Left colon (tissue), 2 donors: ENCODE results near the gene CARD10. TPM values are rescaled to one million over a fixed set of nuclear protein-coding genes. Genes with fewer than 3 reads are reported as not detected.
"Not testable (repeated sequence)": the region's sequence is repeated elsewhere in the genome, so short reads cannot be mapped to it uniquely, and the experiment has no call there.

Source experiments
- ATAC-seq: fragments of 200-7000 bp; cut with Tn5 transposase; one replicate; pipeline ENCODE4 v1.9.1; 2020; ENCODE audit warnings: mild to moderate bottlenecking, moderate library complexity
- DNase-seq, 2 donors: peaks; one replicate each; pipeline ENCODE4 v3.0.0-alpha.2; 2020
- intact Hi-C, 2 donors: fragments of 100-400 bp; cut with DNase I in 1 of 2; cut with micrococcal nuclease in 1 of 2; formaldehyde crosslinking; loops; one replicate each; pipeline versions ENCODE4 v1.11.2 to v1.14.0; 2022; cut with DNase I, micrococcal nuclease
- total RNA-seq, 2 donors: library from RNA; stranded (reverse); fragmentation: NEBNext Ultra II Directional; extraction: Animal tissue kit (Norgen Biotek cat#: 25700); gene quantifications; one replicate each; pipeline ENCODE4 v1.2.1, GENCODE V29; 2021
- donor health status: DM: no; HTN: no; CAD: no.
- donor health status: DM: yes; HTN: yes; CAD: no.

The CARD10 gene
- total RNA-seq, 2 donors from 2014 or later: 64.1 to 66.4 TPM

DNA sequence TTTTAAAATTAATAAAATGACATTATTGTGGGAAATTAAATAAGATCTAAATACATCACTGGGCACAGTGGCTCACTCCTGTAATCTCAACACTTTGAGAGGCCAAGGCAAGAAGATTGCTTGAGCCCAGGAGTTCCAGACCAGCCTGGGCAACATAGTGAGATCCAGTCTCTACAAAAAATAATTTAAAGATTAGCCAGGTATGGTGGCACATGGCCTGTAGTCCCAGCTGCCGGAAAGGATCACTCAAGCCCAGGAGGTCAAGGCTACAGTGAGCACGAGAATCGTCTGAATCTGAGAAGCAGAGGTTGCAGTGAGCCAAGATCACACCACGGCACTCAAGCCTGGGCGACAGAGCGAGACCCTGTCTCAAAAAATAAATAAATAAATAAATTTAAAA, 15.9 kb upstream of the CARD10 start:
- intact Hi-C loops: loop anchor here in 1 of 2 donors (5.0 to 10.0 kb wide), 2 partner anchors 37 to 60 kb away; no protein-coding TSS in a partner anchor
- ATAC-seq: no peak
- no peak for DNase-seq

DNA sequence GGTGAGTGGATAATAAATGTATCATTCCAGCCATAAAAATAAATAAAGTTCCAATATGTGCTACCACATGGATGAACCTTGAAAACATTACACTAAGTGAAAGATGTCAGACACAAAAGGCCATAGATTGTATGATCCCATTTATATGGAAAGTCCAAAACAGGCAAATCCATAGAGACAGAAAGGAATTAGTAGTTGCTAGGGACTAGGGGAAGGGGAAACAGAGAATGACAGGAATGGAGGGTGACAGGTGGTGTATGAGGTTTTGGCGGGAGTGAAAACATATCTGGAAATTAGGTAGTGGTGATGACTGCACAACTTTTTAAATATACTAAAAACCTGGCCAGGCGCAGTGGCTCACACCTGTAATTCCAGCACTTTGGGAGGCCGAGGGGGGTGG, 15.2 kb upstream of the CARD10 start:
- ATAC-seq: no peak
- intact Hi-C loops: loop anchor here in 1 of 2 donors (10.0 kb wide), 1 partner anchor 60 kb away; no protein-coding TSS in a partner anchor
- DNase-seq: no peak

DNA sequence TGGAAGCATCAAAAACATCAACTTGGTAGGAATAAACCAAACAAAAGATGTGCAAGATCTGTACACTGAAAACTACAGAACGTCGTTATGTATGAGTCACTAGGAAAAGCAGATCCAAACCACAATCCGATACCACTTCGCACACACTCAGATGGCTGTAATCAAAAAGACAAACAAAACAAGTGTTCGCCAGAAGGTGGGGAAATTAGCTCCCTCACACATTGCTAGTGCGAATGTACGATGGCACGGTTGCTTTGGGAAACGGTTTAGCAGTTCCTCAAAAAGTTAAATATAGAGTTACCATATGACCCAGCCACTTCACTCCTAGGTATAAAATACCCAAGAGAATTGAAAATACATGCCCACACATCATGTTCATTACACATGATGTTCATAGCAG, 14.8 kb upstream of the CARD10 start:
- DNase-seq (no peak), ATAC-seq (peak; percentile 18)
- intact Hi-C loops: loop anchor here in 1 of 2 donors (10.0 kb wide), 1 partner anchor 61 kb away; no protein-coding TSS in a partner anchor

DNA sequence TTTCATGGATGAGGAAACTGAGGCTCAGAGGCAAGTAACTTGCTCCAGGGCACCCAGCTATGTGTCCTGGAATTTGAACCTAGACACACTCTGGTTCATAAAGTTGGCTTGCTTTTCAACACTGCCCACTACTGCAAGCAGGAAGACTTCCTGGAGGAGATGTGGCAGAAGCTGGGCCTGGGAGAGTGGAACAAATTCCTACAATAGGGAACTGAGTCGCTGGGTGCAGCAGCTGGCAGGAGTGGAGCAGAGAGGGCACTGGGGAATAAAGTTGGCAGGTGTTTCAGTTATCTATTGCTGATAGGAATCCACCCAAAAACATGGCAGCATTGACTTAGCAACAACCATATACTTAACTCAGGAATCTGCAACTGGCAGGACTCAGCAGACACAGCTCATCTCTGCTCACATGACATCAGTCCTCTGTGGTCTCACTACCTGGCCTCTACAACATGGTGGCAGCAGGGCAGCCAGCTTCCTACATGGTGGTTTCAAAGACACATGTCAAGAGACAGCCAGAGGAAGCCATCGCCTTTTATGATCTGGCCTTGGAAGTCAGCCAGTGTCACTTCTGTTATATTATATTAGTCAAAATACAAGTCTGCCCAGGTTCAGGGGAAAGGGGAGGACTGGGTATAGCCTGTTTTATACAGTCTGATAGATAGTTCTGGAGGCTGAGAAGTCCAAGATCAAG, 10.6 kb upstream of the CARD10 start:
- peak; percentile 79 for ATAC-seq
- intact Hi-C loops: loop anchor here in 1 of 2 donors (10.0 kb wide), 1 partner anchor 65 kb away; no protein-coding TSS in a partner anchor
- DNase-seq: peak; percentile 80 to 81

DNA sequence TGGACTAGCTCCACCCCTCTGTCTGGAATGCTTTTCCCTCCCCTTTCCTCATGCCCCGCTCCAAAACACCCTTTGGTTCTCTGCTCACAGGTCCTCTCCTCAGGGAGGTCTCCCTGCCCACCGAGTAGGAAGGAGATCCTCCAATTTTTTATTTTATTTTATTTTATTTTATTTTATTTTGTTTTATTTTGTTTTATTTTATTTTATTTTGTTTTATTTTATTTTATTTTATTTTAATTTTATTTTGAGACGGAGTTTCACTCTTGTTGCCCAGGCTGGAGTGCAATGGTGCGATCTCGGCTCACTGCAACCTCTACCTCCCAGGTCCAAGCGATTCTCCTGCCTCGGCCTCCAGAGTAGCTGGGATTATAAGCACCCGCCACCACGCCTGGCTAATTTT, 8.7 kb upstream of the CARD10 start:
- DNase-seq, intact Hi-C loops, ATAC-seq: not testable (repeated sequence)

DNA sequence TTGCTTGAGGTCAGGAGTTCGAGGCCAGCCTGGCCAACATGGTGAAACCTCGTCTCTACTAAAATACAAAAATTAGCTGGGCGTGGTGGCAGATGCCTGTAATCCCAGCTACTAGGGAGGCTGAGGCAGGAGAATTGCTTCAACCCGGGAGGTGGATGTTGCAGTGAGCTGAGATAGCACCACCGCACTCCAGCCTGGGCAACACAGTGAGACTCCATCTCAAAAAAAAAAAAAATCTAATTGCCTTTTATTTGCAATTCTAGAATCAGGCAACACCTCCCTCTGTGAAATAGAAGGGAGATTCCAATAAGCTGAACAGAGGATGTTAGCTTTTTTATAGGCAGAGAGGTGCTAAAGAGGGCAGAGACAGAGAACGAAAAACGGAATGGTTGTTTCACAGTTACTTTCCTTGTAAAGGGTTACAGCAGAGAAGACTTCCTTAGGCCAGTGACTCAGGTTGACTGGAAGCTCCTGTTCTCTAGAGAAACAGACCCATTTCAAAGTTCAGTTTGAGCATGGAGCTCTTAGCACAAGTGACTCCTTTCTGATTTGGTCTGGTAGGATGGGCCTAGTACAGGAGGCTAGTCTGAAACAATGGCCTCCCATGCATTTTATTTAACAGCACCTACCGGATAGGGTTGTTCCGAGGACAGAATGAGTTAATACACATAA, 8.0 kb upstream of the CARD10 start:
- DNase-seq, ATAC-seq, intact Hi-C loops: not testable (repeated sequence)

DNA sequence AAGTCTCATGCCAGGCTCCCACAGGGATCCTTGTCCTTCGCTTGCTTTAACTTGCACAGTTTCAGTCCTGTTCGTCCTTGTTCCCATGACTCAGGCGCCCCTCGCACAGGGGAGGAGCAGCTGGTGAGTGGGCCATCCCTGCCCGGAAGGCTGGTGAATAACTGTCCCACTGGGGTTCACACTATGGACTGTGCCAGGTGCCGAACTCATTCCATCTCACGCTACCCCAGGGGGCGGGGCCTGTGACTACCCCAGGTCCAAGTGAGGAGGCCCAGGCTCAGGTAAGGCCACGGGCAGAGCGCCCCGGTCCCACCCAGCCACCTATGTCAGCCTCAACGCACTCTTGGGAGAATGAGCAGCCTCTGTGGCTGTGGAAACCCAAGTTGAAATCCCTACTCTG, 7.2 kb upstream of the CARD10 start:
- DNase-seq: no peak
- intact Hi-C loops: no loop called here
- no peak for ATAC-seq

DNA sequence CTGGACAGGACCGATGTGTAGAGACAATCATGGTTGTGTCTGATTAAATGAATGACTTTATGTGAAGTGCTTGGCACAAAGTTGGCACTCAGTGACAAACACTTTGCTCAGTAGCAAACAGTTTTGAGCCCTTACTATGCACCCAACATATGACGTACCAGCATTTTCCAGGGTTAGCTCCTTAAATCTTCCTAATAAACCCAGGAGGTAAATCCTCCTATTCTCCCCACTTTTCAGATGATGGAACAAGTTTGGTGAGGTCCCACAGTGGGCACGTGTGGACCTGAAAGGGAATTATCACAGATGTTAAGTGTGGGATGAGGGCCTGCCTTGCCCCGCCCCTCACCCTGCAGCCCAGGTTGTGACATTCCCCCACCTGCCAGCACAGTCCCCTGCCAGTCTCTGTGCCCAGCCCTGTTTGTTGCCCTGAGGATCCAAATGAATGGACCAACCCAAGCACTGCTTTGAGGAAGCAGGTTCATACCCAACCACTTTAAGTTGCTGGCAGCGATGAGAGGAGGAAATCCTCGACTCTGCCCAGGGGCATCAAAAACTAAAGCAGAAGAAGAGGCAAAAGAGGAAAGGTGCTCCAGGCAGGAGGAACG, 6.6 kb upstream of the CARD10 start:
- intact Hi-C loops: no loop called here
- DNase-seq: no peak
- no peak for ATAC-seq

DNA sequence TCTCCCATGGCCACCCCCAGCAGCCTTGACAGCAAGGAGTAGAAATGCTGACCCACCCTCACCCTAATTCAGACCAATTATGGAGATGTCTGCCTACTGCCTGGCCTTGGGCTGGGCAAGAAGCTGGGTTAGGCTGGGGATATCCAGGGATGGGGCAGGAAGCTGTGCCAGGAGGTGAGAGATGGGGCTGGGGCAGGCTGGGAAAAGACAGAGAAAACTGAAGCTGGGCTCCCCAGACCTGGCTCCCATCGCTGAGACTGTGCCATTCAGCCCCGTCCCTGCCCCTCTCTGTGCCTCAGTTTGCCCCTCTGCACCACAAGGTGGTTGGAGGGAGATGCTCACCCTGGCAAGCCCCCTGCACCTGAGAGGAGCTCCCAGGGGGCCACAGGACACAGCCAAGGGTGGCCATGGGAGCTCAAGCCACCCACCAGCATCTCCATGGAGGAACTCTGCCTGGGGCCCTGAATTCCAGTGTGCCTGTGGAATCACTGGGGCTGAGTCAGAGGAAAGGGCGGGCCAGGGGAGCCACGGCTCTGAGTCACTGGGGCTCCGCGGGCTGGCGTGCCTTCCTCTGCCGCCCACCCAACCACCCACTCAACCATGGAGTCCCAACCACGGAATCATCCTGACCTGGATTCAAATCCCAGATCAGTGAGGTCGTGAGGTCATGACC, 6.0 kb upstream of the CARD10 start:
- DNase-seq (no peak), ATAC-seq (no peak)
- intact Hi-C loops: no loop called here

DNA sequence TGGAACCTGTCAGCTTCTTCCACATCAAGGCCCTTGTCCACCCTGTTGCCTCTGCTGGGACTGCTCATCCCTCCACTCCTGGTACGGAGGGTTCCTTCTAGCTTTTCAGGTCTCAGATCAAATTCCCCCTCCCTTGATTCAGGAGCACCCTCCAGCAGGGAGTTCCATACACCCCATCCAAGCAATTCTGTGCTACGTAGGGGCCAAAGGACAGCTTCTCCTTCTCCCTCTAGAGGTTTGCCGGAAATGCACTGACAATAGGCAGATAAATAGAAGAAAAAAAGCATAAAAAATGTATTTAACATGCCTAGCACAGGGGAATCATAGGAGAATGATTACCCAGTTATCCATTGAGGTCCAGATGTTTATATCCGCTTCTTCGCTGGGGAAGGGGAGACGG, 3.3 kb upstream of the CARD10 start:
- DNase-seq (no peak), ATAC-seq (no peak)
- intact Hi-C loops: no loop called here

DNA sequence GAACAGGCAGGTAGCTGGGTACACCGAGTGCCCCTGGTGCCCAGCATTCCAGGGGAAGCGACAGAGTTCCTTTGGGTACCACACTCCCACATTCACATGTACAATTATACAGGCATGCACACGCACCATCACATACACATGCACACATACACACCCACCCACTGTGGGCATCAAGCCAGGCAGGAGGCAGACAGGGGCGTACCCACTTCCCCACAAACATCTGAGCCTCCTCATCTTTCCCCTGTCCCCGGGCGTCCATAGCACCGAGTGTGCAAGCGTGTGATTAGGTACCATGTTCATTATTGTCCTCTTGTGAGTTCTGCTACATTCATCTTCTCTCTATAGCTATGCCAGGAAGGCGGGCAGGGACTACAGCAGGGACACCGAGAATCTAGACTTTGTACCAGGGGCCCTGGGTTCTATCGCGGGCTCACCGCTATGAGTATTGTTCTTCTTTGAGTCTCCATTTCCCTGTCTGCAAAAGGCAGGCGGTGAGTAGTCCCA, 2.1 kb upstream of the CARD10 start:
- intact Hi-C loops: no loop called here
- ATAC-seq: peak; percentile 63

DNA sequence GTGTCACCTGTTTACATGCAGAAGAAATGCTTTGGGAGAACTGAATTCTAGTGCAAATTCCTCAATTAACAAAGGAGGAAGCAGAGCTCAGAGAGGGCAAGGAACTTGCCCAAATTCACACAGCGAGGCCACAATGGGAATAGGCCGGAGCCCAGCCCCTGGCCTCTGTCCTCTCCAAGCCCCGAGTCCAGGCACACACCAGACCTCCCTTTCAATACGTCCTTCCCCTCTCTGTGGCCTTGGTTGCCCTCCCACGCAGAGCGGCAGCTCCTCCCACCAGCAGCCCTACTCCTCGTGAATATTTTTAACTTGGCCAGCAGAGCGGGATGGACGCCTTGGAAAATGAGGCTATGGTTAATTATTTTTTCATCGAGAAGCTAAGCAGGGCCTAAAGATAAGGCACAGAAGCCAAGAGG, 1.6 kb upstream of the CARD10 start:
- intact Hi-C loops: no loop called here
- ATAC-seq (no peak), DNase-seq (no peak)

More for the DNA sequence above, 2.1 kb upstream of the CARD10 start:
- DNase-seq: peak; percentile 55 to 63

DNA sequence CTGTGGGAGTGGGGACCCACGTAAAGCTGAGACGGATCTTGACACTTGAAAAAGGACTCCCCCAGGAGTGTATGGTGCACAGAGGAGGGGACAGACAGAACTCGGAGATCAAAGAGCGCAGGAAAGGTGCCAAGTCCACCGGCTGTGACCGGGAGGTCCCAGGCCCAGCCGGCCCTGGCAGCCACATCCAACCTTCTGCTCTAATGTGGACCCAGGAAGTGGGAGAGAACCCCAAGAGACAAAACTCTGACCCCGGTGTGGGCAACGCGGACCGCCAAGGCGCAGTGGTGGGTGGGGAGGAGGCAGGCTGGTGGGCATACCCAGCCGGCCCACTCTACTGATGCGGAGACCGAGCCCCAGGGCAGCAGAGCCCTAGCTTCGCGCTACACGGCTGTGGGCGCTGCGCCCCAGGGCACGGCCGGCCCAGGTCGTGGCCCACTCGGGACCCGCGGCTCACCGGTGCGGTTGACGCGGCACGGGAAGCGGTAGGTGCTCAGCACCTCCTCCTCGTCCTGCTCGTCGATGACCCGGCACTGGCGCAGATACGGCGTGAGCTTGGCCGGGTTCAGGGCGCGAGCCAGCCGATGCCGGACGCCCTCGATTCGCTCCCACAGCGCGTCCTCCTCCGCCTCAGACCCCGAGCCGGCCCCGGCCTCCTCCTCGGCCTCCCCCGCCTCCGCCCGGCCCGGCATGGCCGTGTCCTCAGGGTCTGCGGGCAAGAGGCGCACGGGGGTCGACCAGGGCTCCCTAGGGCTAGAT, 527 bp downstream of the CARD10 start:
- intact Hi-C loops: no loop called here
- peak; percentile 37 for ATAC-seq
- peak in 1 of 2 donors; percentile 54 for DNase-seq

DNA sequence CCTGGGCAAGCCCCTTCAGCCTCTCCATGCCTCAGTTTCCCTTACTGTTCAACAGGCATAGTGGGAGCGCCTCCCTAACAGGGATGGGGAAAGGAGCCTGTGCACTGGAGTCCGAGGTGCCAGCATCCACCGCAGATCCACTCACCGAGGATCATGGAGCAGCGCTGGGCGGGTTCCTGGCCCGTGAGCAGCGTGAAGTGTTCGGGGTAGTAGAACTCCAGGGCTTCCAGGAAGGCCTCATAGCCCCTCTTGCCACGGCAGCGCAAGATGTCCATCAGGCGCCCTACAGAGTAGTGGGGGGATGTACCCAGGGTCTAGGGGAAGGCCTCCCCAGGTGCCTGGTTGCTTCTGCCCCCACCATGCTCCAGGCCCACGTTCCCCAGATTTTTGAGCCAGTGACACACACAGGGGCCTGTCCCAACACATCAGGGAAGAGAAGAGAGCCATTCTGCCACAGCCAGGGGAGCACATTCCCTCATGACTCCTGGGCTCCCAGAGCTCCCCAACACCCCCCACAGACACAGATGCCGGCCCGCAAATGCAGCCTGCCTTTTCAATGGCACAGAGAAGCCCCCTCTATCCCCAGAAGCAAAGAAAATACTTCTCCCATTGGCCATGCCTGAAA, 1.3 kb downstream of the CARD10 start:
- ATAC-seq: no peak
- DNase-seq: no peak
- intact Hi-C loops: no loop called here

DNA sequence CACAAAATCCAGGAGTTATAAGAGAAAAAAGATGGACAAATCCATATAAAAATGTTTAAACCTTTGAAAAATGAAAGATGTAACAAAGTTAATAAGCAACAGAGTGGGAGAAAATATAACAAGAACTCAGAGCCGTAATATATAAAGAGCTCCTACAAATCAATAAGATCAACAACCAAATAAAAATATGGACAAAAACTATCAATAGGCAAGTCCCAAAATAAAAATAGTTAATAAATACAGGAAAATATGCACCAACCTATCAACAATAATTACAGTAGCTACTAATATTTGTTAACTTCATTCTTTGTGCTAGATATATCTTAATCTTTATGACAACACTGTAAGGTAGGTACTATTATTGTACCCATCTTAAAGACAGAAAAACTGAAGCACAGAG, 2.8 kb downstream of the CARD10 start:
- ATAC-seq (no peak), DNase-seq (no peak)
- intact Hi-C loops: no loop called here

DNA sequence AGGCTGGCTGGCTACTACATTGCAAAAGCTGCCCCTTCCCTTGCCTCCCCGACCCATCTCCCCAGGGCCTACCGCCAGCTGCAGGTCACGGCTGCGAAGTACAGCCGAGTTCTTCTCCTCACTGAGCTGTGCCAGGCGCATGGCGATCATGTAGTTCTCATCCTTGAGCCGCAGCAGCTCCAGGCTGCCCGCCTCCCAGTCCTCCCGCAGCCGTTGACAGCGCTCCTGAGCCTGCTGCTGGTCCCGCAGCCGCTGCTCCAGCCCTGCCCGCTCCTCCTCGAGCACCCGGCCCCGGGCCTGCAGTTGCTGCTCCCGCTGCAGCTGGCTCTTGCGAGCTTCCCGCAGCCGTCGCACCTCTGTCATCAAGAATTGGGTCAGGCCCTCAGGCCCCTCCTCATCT, 3.3 kb downstream of the CARD10 start:
- intact Hi-C loops: no loop called here
- ATAC-seq: no peak
- peak in 1 of 2 donors; percentile 25 for DNase-seq

DNA sequence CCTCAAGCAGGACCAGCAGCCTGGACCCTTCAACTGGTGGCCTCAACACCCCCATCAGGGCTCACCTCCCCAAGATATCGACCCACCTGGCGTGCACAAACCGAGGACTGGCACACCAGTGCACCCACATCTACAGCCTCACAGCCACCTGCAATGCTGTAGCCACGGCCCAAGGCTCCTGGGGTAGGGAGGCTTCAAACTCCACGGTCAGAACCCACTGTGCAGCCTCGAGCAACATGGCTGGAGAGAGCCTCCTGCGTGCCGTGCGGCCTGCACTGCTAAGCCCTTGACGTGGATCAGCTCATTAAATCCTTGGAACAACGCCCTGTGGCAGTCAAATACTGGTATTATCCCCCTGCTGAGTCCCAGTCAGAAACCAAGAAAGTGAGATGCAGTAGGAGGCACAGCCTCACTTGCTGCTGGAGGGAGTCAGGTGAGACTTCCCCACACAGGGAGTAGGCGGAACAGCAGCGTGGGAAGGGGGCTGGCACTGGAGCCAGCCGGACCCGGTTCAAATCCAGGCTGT, 4.6 kb downstream of the CARD10 start:
- ATAC-seq (no peak), DNase-seq (no peak)
- intact Hi-C loops: no loop called here
